ENCODE results near the gene PLA1A.

- TF ChIP-seq POLR2A (IDR thresholded peaks at IDR 0.05; ENCODE audit: low read length) (no peak), GATA1 (IDR thresholded peaks at IDR 0.05; ENCODE audit: low read depth, low read length) (no peak)
Observed at GRCh38 chr3:119558626-119559317, 38.9 kb upstream of the PLA1A start.

All from erythroblast (primary cell).